ENCODE measurements around the gene LPP. TPM values are rescaled to one million over a fixed set of nuclear protein-coding genes. Genes with fewer than 3 reads are reported as not detected.

Gene LPP
- total and polyA plus RNA-seq, 10 of the 15 experiments (the other 5 are each of a cell fraction or from before 2014, with no cell fraction given), result under 0.01 to 0.62 (median 0.03) TPM

- Histone ChIP-seq H3K4me3 (no peak overlapping the region), H2AFZ (ENCODE audit: control insufficient read depth, low read depth, low read length) (no peak overlapping the region), H3K4me1 (ENCODE audit: control insufficient read depth, insufficient read depth, low read length) (no peaks in the 10 kb centered on the region), H3K27ac (ENCODE audit: control insufficient read depth, insufficient read depth) (no peak overlapping the region), H3K36me3 (ENCODE audit: control insufficient read depth in 2 of 2, insufficient read depth in 2 of 2, low read length in 1 of 2) (no peaks in the 10 kb centered on the region), H3K9ac (ENCODE audit: control insufficient read depth, insufficient read depth, low read length) (no peak overlapping the region), H4K20me1 (ENCODE audit: control insufficient read depth, insufficient read depth) (no peaks in the 10 kb centered on the region), H3K79me2 (ENCODE audit: control insufficient read depth, insufficient read depth, low read length) (no peaks in the 10 kb centered on the region), H3K27me3 (replicated peaks in 1 of 2; ENCODE audit: control insufficient read depth in 2 of 2, insufficient read depth in 2 of 2, low read length in 1 of 2) (no peaks in the 10 kb centered on the region), H3K4me2 (ENCODE audit: control insufficient read depth, insufficient read depth) (no peak overlapping the region), H3K9me3 (replicated peaks; ENCODE audit: control insufficient read depth, insufficient read depth, low read length) (no peaks in the 10 kb centered on the region)
- no peak for DNase-seq (ENCODE audit: low read depth, low spot score)
- ChIA-PET POLR2A (no interaction called here), SMC1A (ENCODE audit: uncharacterized antibody, unreplicated experiment) (no interaction called here), RAD21 (ENCODE audit: unreplicated experiment) (no interaction called here), CTCF (no interaction called here)
- FAIRE-seq, result no peak
- TF ChIP-seq DPF2 (IDR thresholded peaks at IDR 0.05), result no peak
- no peak for TF ChIP-seq PML (IDR thresholded peaks at IDR 0.05; ENCODE audit: low read length)
- no peak for TF ChIP-seq CBX3 (IDR thresholded peaks at IDR 0.05; ENCODE audit: borderline replicate concordance, low read depth)
- no peak for TF ChIP-seq TCF3 (IDR thresholded peaks at IDR 0.05; ENCODE audit: borderline replicate concordance, insufficient read depth, low read depth, low read length)
- TF ChIP-seq NFIC (IDR thresholded peaks at IDR 0.05; ENCODE audit: low read depth, low read length), result no peak
- no TSS peak for BruUV-seq (replicated peaks)
- 40% methylated on average over 5 of the region's 5 CpGs for WGBS (ENCODE audit: insufficient coverage, insufficient replicate concordance, low lambda C conversion rate, missing lambda C conversion rate)
- in situ Hi-C loops (cut with MboI), result no loop called here
- no peak for ATAC-seq
- intact Hi-C loops (cut with micrococcal nuclease; ENCODE audit: unreplicated experiment), result no loop called here
These were observed 99.3 kb downstream of the LPP start for GRCh38 chr3:188253123-188253793.

GRCh38 chr3:188253800-188254452 lies 100.0 kb downstream of the LPP start:
- SMC1A ChIA-PET (ENCODE audit: uncharacterized antibody, unreplicated experiment), result no interaction called here
- no peak for FAIRE-seq
- H4K20me1 ChIP-seq (ENCODE audit: control insufficient read depth, insufficient read depth), result no peaks in the 10 kb centered on the region
- CTCF ChIA-PET, result no interaction called here
- H3K36me3 ChIP-seq (ENCODE audit: control insufficient read depth in 2 of 2, insufficient read depth in 2 of 2, low read length in 1 of 2), result no peaks in the 10 kb centered on the region
- RAD21 ChIA-PET (ENCODE audit: unreplicated experiment), result no interaction called here
- in situ Hi-C loops (cut with MboI), result no loop called here
- no peak overlapping the region for H3K27ac ChIP-seq (ENCODE audit: control insufficient read depth, insufficient read depth)
- H3K9me3 ChIP-seq (replicated peaks; ENCODE audit: control insufficient read depth, insufficient read depth, low read length), result no peaks in the 10 kb centered on the region
- H2AFZ ChIP-seq (ENCODE audit: control insufficient read depth, low read depth, low read length), result no peak overlapping the region
- intact Hi-C loops (cut with micrococcal nuclease; ENCODE audit: unreplicated experiment), result no loop called here
- no peak overlapping the region for H3K4me3 ChIP-seq
- no peaks in the 10 kb centered on the region for H3K79me2 ChIP-seq (ENCODE audit: control insufficient read depth, insufficient read depth, low read length)
- H3K4me2 ChIP-seq (ENCODE audit: control insufficient read depth, insufficient read depth), result no peak overlapping the region
- no peak for ATAC-seq
- H3K27me3 ChIP-seq (replicated peaks in 1 of 2; ENCODE audit: control insufficient read depth in 2 of 2, insufficient read depth in 2 of 2, low read length in 1 of 2), result no peaks in the 10 kb centered on the region
- POLR2A ChIA-PET, result no interaction called here
- H3K9ac ChIP-seq (ENCODE audit: control insufficient read depth, insufficient read depth, low read length), result no peak overlapping the region
- 23% methylated on average over 2 of the region's 2 CpGs for WGBS (ENCODE audit: insufficient coverage, insufficient replicate concordance, low lambda C conversion rate, missing lambda C conversion rate)
- H3K4me1 ChIP-seq (ENCODE audit: control insufficient read depth, insufficient read depth, low read length), result no peaks in the 10 kb centered on the region
- BruUV-seq (replicated peaks), result no TSS peak
- no peak for DNase-seq (ENCODE audit: low read depth, low spot score)
- TF ChIP-seq RB1 (IDR thresholded peaks at IDR 0.05; ENCODE audit: borderline replicate concordance) (no peak), MLLT1 (IDR thresholded peaks at IDR 0.05) (no peak), ETV6 (conservative IDR thresholded peaks at IDR 0.05 in 1 of 2, IDR thresholded peaks at IDR 0.05 in 1 of 2; ENCODE audit: borderline replicate concordance in 1 of 2, low read depth in 1 of 2) (no peak), IRF5 (IDR thresholded peaks at IDR 0.05; ENCODE audit: borderline replicate concordance) (no peak), USF1 (IDR thresholded peaks at IDR 0.05; ENCODE audit: borderline replicate concordance, extremely low read length, insufficient read depth, low read depth, low read length) (no peak), SP1 (IDR thresholded peaks at IDR 0.05; ENCODE audit: low read depth, low read length) (no peak), JUNB (IDR thresholded peaks at IDR 0.05) (no peak), CBFB (IDR thresholded peaks at IDR 0.05; ENCODE audit: low read depth) (no peak), RAD21 (IDR thresholded peaks at IDR 0.05; ENCODE audit: insufficient read depth, low read depth, low read length) (no peak)

All from GM12878 (cell line).